BJ (cell line): ENCODE data around the gene NIN. TPM values are rescaled to one million over a fixed set of nuclear protein-coding genes. Genes with fewer than 3 reads are reported as not detected.
"Not testable (repeated sequence)": the region's sequence is repeated elsewhere in the genome, so short reads cannot be mapped to it uniquely, and the experiment has no call there.

ENCODE experiments used
- CTCF ChIA-PET: fragments of 350-600 bp; formaldehyde crosslinking; extraction: SDS; loops from one replicate; lab custom pipeline; 2021; ENCODE audit warnings: antibody characterized with exemption, inconsistent platforms; lab: Yijun Ruan, JAX
- POLR2A ChIA-PET: fragments of 300-600 bp; sonication (Branson Sonifier 250); formaldehyde crosslinking; extraction: SDS; loops from one replicate; lab custom pipeline; 2021; ENCODE audit warnings: antibody characterized with exemption; lab: Charles Lee
- DNase-seq: peaks from one replicate; pipeline ENCODE4 v3.0.0-alpha.2; 2011; ENCODE audit warnings: low read depth
- H3K27me3 ChIP-seq: 2 replicates; pipeline ENCODE4 v1.6.0; 2011; ENCODE audit warnings: low read length; ENCODE audit not compliant: control insufficient read depth, insufficient read depth
- H3K36me3 ChIP-seq: 2 replicates; pipeline ENCODE4 v1.5.1; 2011; ENCODE audit warnings: low read length; ENCODE audit not compliant: control insufficient read depth, insufficient read depth
- H3K4me3 ChIP-seq: 2 replicates; pipeline ENCODE4 v1.5.1; 2011; ENCODE audit warnings: low read depth, mild to moderate bottlenecking, control low read depth, low read length
- polyA plus RNA-seq: library from polyadenylated mRNA; depleted of rRNA; stranded (reverse); fragments of >200 nt; gene quantifications from 2 replicates; pipeline ENCODE4 v1.2.3, GENCODE V29; 2011
- TF ChIP-seq, protein P1 (sequence below): IDR thresholded peaks from 2 replicates; pipeline ENCODE4 v1.5.1; 2011; ENCODE audit warnings: low read depth, mild to moderate bottlenecking, control low read depth, inconsistent platforms, low read length, moderate library complexity; ENCODE audit not compliant: insufficient read depth

NIN gene
- polyA plus RNA-seq, 1 experiment = 11.4 TPM

DNA sequence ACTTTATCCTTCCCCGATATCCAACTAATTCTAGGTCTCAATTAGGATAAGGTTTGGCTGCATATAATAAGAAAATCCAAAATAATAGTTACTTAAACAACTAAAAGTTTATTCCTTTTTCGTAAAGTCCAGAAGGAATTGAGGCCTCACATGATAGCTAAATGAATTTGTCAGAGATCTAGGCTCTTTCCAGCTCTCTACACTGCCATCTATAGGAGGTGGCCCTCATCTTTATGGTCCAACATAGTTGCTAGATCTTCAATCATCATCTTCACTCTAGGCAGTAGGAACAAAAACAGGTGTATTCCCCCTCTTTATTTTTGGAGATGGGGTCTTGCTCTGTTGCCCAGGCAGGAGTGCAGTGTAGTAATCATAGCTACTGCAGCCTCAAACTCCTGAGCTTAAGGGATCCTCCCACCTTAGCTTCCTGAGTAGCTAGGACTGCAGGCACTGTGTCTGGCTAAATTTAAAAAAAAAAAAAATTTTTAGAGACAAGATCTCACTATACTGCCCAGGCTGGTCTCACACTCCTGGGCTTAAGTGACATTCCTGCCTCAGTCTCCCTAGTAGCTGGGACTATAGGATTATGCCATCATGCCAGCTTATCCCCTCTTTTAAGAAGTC, 116.4 kb downstream of the NIN start:
- ChIA-PET CTCF (interaction anchor here (0.5 to 2.0 kb wide), 16 partner anchors 8 to 155 kb away, joined by 3 to 8 read pairs (median 4); partner anchors contain the start of gene ATL1), POLR2A (interaction anchor here (0.6 kb wide), 1 partner anchor 287 kb away, joined by 3 read pairs; no protein-coding TSS in a partner anchor)
- H3K36me3 ChIP-seq = no peaks in the 10 kb centered on the region
- H3K27me3 ChIP-seq = no peaks in the 10 kb centered on the region
- H3K4me3 ChIP-seq = no peak overlapping the region
- no peak for DNase-seq
- TF ChIP-seq, protein P1, sequence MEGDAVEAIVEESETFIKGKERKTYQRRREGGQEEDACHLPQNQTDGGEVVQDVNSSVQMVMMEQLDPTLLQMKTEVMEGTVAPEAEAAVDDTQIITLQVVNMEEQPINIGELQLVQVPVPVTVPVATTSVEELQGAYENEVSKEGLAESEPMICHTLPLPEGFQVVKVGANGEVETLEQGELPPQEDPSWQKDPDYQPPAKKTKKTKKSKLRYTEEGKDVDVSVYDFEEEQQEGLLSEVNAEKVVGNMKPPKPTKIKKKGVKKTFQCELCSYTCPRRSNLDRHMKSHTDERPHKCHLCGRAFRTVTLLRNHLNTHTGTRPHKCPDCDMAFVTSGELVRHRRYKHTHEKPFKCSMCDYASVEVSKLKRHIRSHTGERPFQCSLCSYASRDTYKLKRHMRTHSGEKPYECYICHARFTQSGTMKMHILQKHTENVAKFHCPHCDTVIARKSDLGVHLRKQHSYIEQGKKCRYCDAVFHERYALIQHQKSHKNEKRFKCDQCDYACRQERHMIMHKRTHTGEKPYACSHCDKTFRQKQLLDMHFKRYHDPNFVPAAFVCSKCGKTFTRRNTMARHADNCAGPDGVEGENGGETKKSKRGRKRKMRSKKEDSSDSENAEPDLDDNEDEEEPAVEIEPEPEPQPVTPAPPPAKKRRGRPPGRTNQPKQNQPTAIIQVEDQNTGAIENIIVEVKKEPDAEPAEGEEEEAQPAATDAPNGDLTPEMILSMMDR = peak; percentile 25; the same call in 1 of the 2 replicates

DNA sequence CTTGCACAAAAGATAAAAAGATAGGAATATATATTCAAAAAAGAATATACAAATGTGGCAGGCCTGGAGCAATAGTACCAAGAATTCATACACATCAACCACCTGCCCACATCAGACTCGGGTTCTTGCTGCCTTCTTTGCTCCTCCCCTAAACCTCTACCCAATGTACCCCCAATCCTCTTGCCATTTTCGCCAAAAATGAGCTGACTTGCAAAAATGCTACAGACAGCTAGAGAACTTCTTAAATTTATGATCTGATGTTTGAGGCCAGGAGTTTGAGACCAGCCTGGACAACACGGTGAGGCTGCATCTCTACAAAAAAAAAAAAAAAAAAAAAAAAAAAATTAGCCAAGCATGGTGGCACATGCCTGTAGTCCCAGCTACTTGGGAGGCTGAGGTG, 119.9 kb downstream of the NIN start:
- H3K27me3 ChIP-seq = no peaks in the 10 kb centered on the region
- CTCF ChIA-PET = interaction anchor here (1.0 to 2.7 kb wide), 4 partner anchors 9 to 92 kb away, joined by 6 to 8 read pairs (median 6); no protein-coding TSS in a partner anchor
- no peak overlapping the region for H3K4me3 ChIP-seq
- POLR2A ChIA-PET = no interaction called here
- H3K36me3 ChIP-seq = no peaks in the 10 kb centered on the region
- TF ChIP-seq, protein P1 = no peak
- no peak for DNase-seq

DNA sequence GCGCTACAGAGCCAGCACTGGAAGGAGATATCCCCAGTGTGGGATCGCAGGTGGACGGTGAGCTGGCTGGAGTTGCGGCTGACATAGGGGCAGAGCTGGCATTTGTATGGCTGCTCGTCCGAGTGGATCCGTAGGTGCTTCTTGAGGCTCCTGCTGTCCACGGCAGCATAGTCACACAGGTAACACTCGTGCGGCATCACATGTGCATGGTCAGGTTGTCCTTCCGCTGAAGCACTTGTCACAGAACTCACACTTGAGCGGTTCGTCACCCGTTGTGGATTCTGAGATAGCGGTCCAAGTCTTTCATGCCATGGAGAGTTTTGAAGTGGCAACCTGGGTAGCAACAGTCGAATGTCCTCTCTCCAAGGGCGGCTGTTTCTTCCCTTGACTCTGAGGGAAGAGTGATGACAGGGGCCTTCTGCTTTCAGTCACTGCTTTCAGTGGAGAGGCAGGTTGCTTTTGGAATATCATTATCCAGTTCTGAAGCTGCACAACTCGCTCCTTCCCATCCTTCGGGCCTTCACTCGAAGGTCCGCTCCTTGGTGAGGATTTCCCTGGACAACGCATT, 125.9 kb downstream of the NIN start:
- TF ChIP-seq, protein P1 = no peak
- H3K36me3 ChIP-seq = no peaks in the 10 kb centered on the region
- no peak for DNase-seq
- H3K4me3 ChIP-seq = no peak overlapping the region
- H3K27me3 ChIP-seq = no peaks in the 10 kb centered on the region; the same call in 1 of the 2 replicates
- CTCF ChIA-PET = interaction anchor here (1.0 to 2.6 kb wide), 2 partner anchors 9 to 18 kb away, joined by 3 to 8 read pairs; no protein-coding TSS in a partner anchor
- POLR2A ChIA-PET = interaction anchor here (0.6 kb wide), 1 partner anchor 37 kb away, joined by 3 read pairs; the partner anchor contains the start of gene SAV1

DNA sequence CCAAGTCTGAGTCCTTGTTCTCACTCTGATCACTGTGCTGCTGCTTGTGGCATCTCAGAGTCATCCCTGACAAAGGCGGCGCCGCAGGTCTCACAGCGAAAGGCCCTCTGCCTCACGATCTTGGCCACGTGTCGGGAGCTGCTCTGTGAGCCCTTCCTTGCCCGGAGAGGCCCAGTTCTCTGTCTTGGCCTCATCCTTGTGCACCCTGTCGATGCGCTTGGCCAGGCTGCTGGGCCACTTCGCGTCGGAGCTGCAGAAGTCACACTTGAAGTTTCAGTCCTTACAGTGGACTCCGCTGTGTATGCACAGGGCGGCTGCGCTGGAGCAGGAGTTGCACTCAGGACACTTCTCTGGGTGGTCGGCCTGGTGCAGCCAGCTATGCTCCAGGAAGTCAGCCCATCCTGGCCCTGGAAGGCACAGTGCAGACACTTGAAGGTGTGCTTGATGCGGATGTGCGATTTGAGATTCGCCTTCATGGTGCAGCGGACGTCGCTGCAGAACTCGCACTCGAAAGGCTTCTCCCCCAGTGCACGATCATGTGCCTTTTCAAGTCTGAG, 126.4 kb downstream of the NIN start:
- Histone ChIP-seq H3K36me3 (no peaks in the 10 kb centered on the region), H3K27me3 (no peaks in the 10 kb centered on the region; the same call in 1 of the 2 replicates), H3K4me3 (no peak overlapping the region)
- TF ChIP-seq, protein P1 = no peak
- POLR2A ChIA-PET = no interaction called here
- CTCF ChIA-PET = interaction anchor here (2.6 kb wide), 1 partner anchor 10 kb away, joined by 8 read pairs; no protein-coding TSS in a partner anchor
- DNase-seq = no peak

DNA sequence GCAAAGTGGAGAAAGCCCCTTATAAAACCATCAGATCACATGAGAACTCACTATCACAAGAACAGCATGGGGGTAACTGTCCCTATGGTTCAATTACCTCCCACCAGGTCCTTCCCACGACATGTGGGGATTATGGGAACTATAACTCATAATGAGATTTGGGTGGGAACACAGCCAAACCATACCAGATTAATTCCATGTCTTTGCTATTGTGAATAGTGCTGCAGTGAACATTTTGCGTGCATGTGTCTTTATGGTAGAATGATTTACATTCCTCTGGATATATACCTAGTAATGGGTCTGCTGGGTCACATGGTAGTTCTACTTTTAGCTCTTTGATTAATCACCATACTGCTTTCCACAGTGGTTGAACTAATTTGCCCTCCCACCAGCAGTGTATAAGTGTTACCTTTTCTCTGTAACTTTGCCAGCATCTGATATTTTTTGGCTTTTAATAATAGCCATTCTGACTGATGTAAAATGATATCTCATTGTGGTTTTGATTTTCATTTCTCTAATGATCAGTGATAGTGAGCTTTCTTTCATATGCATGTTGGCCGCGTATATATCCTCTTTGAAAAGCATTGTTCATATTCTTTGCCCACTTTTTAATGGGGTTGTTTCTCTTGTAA, 133.2 kb downstream of the NIN start:
- H3K4me3 ChIP-seq = no peak overlapping the region
- POLR2A ChIA-PET = no interaction called here
- TF ChIP-seq, protein P1 = no peak

DNA sequence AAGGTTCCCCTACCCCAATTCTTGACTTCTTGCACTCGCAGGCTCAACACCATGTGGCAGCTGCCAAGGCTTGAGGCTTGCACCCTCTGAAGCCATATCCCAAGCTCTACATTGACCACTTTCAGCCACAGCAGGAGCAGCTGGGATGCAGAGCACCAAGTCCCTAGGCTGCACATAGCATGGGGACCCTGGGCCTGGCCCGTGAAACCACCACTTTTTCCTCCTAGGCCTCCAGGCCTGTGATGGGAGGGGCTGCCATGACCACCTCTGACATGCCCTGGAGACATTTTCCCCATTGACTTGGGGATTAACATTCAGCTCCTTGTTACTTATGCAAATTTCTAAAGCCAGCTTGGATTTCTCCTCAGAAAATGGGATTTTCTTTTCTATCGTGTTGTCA, 136.7 kb downstream of the NIN start:
- H3K27me3 ChIP-seq, H3K36me3 ChIP-seq, H3K4me3 ChIP-seq, POLR2A ChIA-PET, DNase-seq: not testable (repeated sequence)
- CTCF ChIA-PET = interaction anchor here (1.3 kb wide), 1 partner anchor 79 kb away, joined by 3 read pairs; no protein-coding TSS in a partner anchor

More for the DNA sequence above, 133.2 kb downstream of the NIN start:
- DNase-seq = no peak
- Histone ChIP-seq H3K27me3 (no peaks in the 10 kb centered on the region; the same call in 1 of the 2 replicates), H3K36me3 (no peaks in the 10 kb centered on the region)
- CTCF ChIA-PET = interaction anchor here (1.0 to 1.4 kb wide), 2 partner anchors 17 kb away, joined by 4 read pairs; no protein-coding TSS in a partner anchor
